Central memory CD4-positive, alpha-beta T cell (primary cell): ENCODE measurements around the gene GPR171.

Source experiments
- DNase-seq: peaks from one replicate; pipeline ENCODE4 v3.0.0; 2022

The GPR171 gene

DNA sequence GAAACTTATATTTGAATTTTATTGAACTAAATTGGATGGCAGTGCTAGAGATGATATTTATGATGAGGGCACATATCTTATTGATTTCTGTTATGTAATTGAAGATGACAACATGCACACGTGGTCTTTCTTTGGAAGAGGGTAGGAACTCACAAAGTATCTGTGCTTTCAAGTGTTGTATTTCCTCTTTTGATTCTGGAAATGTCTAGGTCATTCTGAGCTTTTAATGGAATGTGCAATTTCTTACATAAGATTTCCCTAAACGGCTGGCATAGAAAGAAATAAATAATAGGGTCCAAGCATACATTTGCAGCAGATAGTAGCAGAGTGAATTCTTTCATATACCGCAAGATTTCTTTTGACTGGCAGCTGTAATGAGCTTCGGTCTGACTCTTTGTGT, 10.1 kb upstream of the GPR171 start:
- no peak for DNase-seq

DNA sequence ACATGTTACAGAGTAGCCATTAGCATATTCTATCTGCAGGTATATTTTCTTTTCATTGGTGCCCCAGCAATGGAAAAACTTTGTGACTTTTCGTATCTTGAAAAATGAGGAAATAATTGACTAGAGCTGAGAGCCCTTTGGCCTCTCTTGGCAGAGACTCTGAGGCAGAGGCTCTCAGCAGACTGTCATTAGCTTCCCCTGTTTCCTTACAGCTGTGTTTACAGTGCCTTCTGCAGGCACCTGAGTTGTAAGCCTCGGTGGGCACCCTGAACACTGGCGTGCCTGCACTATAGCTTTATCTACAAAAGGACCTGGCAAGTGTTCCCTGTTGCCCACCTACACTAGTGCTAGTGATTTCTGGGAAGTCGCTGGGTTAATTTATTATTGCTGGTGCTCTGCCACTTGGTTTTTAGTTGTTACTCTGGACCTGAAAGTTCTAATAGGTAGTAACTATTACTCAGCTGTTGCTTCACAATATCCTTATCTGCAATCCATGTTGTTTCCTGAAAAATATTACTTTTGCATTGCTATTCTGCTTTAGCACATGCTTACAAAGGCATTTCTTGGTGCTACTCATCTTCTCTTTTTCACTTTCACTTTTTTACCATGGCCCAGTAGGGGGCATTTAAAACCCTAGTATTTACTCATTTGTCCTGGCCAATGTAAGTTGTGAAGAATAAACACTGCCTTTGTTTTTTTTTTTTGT, 7.8 kb upstream of the GPR171 start:
- DNase-seq: no peak

DNA sequence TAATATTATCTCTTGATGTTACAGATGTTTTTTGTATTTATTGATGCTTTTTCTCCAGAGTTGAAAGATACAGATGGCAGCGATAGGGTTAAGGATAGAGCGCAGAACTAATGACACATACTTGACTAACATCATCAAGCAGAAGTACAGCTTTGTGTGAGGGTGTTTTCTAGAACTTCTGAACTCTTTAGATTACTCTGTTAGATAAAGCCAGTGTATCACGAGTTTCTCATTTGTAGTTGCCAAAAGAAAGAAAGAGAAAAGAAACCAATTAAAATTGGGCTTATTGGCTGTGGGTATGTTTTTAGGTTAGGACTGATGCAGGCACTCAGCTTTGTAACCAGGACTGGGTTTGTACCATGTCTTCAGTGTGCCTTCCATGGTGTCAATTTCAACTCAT, 6.6 kb upstream of the GPR171 start:
- DNase-seq: peak; percentile 53

DNA sequence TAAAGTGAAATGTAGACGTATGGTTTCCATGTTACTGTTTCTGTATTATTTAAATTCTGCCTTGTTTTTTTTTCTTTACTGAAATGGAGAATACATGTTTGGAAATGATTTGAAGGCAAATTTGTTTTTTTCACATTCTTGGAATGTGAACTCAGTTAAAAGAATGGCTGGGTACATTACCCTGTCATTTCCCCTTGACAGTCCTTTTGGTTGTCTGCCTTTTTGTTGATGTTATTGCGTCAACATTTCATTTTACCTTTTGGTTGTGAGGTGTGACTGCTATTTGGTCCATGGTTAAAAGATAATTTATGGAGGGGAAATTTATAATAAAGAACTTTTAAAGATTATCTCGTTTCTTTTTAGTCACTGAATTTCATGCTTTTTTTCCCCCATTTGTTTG, 3.2 kb upstream of the GPR171 start:
- no peak for DNase-seq

DNA sequence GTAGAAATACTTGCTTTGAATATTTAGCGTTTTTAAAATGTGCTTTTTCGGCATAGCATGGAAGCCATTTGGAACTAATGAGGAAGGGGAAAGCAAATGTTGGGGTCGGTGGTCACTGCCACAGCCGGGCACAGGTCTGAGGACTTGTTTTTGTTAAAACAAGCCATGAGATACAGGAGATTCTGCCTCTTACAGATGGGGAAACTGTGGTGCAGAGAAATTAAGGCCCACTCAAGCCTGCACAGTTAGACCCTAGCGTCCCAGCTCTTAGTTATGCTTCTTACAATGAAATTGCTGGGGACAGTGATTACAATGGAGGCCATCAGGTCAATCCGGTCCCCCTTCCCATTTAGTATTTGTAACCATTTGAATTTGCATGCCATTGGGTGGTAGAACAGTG, 2.5 kb upstream of the GPR171 start:
- no peak for DNase-seq

DNA sequence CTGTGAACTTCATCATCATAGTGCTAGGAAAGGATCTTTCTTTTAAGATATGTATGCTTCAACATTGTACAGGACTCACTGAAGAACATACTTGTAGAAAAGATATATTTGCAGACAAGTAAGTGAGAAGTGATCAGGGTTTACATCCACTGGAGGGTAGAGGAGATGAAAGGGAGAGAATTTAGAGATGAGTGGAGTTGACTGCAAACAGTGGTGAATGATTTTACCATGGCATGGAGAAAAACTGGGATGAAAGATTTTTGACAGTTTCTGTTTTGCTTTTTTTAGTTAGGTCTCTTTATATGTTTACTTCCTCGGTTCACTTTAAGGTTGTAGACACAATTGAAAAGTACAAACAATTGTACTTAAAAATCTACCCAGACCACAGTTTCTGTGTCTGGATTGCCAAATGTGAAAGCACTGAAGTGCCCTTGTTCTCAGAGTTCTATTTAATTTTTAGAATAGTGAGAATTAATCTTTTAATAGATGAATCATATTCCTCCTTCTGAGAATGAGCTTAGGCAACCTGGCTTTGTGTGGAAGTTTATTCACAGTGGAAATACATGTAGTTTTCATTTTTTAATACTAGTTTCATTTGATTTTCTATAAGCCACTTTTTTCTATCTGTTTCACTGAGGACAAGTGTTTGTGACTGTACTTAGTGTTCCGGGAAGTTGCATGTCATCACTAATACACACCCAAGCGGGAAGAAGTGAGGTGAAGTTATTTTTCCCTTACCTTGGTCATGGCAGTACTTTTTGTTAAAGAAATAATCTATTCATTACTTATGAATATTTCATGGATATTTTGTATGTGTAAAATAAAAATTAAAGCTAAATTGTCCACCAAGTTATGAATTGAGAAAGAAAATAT, 1.8 kb upstream of the GPR171 start:
- DNase-seq: no peak

DNA sequence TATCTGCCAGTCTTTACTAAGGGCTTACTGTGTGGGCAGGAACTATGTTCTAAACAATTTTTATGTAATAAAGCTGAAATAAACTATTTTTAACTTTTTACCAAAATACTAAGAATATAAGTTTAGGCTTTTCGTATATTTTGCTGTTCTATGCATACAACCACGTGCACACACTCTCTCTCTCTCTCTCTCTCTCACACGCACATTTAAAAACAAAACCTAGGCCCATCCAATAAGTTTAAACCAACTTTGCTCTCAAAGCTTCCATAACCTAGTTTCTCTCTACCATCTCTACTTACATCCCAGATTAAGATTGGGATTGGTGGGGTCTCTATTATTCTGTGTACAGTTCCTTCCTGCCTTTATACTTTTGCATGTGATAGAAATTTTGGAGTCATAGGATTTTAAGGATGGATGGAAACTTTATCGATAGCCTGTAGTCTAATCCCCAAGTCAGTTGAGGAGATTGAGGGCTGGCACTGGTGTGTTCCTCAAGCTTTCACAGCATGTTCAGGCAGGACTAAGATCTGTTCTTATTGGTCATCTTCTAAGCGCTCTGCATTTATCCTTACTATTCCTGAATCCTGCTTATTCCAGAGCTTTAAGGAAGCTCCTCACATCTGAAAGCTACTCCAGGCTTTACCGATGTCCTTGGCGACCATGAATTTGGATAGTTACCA, 1.8 kb downstream of the GPR171 start:
- no peak for DNase-seq

DNA sequence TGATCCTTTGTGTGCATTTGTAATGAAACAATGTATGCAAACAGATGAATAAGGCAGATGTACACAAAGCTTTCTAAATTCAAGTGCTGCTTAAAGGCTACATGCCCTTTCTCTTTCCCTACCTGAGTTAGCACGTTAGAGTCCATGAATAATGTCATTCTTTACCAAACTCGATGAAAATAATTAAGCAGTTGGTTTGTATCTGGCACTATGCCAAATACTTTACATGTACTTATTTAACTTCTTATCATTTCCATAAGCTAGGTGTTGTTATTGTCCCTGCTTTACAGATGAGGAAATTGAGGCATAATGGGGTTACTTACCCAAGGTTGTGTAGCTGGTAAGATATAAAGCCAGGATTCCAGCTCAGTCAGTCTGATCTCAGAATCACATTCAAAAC, 2.4 kb downstream of the GPR171 start:
- no peak for DNase-seq

DNA sequence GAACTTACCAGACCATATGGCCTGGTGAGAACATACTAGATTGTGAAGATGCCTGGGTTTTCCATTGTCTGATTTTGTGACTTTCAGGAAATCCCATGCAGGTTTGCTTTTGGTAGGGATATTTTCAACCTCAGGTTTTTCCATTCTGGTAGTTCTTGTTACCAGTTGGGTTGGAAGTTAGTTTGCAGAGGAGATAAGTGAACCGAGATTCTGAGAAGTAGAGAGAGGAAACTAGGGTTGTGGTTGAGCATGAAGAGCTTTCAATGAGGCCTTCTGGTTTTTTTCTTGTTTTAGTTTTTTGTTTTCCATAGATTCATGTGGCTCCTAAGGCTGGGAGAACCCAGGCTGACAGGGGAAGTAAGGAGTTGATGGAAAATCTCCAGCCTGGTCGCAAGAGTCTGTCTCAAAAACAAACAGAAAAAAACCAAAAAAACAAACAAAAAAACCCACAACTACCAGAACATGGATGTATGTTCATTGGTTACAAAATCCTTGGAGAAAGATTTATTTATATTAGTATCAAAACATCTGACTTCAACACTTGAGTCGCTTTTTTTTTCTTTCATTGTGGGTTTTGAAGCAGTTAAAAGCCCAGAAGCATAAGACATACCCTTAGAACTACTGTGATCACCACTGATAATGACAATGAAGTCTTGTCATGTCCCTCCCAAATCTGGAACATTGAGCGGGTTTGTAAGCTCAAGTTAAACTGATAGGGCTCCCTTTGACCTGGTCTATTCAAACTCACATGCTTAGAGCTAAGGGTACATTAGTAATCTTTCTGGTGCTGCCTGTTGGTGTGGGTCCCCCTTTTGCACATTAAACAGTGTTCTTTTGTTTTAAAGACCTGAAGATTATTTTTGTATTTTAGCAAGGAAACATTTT, 3.2 kb downstream of the GPR171 start:
- no peak for DNase-seq

DNA sequence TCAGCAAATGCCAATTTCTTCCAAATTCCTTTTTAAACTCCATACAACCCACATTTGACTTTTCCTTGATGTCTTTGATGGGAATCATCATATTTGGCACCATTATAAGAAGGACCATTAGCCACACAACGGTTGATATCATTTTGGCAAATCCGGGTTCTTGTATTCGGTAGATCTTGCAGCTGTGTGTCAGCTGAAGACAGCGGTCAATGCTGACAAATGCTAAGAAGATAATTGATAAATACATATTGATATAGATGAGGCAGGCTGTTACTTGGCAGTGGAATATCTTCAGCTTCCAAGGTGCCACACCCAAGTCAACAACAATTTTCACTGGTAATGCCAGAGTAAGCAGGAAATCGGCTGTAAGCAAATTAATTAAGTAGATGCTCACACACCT, 4.2 kb downstream of the GPR171 start:
- DNase-seq: no peak

DNA sequence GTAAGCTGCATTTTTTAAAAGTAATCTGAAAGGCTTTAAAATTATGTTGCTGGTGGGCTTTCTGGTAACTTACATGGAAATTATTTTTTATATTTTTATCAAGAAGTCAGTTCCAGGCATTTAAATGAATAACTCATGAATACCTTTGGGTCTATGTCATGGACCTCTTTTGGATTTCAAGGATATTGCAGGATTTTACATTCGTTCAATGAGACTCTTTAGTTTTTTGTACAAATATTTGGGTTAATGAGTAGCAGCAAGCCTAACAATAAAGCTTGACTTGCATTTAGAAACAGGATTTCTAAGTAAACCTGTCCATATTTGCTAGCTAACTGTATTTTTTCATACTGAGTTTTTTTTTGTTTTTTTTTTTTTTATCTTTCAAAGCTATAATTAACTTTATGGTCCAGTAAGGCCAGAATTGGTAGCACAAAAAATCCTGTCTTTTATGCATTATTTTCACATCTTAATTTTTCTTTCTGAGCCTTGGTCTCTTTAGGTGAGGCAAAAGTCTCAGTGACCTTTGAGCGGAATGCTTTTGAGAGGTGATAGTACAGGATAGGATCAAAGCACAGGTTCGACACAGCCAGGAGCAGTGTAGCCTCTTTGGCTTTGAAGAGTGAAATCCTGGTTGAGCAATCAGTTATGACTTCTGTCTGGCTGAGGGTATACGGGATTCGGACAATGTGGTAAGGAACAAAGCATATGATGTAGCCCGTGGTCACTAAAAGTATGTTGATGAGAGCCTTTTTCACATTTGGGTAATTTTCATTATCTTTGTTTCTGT, 4.8 kb downstream of the GPR171 start:
- DNase-seq: no peak

DNA sequence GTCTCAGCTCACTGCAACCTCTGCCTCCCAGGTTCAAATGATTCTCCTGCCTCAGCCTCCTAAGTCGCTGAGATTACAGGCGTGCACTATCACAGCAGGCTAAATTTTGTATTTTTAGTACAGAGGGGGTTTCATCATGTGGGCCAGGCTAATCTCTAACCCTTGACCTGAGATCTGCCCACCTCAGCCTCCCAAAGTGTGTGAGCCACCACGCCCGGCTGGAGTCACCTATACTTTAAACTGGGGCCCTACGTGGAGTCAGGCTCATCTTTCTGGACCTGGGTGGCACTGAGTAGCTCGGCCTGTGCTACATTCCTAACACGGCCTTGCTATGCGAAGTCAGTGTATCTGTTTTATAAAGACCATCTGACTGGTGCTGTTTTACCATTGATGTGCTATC, 5.8 kb downstream of the GPR171 start:
- DNase-seq: no peak

DNA sequence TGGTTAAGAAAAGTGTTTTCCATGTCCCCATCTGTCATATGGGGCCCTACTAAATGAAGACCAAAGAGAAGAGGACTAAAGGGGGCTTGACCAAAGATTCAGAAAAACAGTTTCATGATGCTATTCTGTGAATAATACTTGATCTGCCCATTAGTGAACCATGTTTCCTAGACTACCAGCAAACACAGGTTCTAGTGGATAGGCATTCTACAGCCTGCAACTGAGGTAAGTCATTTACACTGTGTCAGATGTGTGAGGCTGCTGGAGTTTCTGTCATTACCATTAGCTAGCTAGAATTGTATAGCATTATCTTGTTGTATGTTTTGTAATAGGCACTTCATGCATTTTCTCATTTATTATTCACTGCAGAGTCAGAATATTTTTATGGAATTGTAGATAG, 6.6 kb downstream of the GPR171 start:
- DNase-seq: no peak

DNA sequence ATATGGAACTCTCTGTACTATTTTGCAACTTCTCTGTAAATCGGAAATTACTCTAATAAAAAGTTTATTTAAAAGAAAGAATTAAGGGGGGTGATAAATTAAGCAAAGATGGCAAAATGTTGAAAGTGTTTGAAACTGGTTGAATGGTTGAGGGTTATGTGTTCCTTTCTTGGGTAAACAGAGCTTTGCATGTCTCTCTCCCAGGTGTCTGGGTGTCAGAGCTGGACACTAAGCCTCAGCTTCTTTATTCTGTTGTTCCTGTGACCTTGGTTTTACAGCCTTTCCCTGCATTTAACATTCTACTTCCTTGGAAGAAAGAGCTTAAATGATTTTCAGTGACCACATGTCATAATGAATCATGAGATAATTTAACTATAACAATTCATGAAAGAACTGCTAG, 7.2 kb downstream of the GPR171 start:
- DNase-seq: no peak

DNA sequence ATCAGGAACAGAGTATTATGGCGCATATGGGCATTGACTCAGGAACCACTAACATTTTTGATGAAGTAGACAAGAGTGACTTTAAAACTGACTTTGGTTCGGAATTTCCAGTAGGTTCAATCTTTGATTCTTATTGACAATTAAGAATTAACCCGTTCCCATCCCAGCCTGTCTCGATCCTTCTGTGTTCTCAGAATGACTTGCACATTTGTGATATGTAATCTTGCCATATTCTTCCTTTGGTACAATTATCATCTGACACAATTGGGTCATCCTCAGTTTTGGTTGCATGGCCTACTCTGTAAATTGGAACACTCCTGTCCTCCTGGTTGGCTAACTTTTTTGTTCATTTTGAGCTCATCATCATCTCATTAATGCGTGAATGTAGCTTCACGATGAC, 10.5 kb downstream of the GPR171 start:
- DNase-seq: no peak

DNA sequence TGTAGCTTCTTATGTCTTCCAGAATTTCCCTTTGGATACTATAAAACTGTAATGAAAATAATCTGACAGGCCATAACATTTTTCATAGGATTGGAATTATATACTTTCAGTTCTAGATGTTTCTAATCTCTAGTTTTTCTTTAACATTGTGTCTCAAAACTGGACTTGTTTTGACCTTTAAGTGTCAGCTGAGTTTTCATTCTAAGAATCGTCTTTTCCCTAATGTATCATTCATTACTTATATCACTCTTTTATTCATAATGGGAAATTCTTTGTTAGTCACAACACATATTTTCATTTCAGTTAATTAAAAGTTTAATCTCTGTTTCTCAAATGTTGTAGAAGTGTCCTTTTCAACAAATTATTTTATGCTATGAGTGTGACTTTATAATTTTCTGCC, 11.9 kb downstream of the GPR171 start:
- no peak for DNase-seq

DNA sequence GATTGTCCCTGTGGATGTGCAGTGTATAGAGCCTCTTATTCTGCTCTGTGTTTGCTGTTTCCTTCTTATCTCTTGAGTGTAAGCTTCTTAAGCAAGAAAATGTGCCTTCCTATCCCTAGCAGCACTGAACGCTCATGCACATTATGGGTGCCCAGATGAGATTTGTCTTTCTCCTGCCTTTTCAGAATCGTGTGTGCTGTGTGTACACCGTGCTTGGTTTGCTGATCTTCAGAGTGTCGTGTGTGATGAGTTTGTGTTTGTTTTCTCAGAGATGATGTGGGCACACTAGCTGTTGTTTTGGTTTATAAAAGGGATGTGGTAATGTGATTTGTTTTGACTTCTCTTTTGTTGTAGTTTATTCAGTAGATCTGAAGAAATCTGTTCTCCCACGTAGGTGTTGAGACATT, 19.7 kb downstream of the GPR171 start:
- no peak for DNase-seq

DNA sequence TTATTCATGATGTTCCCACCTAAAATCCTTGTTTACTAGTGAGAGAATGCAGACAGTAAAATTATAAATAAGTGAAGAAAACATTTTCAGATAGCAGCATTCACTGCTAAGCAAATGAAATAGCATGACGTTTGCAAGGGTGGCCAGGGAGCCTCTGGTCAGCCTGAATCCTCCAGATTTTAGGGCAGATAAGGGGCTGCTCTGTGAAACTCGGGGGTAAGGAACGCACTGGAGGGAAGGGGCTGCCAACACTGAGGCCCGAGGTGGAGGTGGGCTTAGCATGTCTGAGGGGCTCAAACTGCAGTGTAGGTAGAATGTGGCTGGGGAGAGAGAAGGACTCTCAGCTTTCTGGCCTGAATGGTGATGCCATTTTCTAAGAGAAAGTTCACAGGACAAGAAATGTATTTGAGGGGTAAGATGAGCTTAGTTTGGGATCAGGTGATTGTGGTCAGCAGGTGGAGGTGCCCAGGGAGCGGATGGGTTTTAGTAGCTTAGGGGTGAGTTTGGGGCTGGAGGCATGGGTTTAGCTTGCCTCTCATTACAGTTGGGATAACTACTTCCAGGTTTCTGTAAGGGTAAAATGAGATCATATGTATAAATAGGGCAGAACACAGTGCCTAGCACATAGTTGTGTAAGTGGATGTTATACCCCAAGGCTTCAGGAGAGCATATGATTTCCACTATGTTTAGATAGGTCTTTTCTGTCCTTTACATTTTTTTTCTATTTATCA, 20.5 kb downstream of the GPR171 start:
- no peak for DNase-seq

DNA sequence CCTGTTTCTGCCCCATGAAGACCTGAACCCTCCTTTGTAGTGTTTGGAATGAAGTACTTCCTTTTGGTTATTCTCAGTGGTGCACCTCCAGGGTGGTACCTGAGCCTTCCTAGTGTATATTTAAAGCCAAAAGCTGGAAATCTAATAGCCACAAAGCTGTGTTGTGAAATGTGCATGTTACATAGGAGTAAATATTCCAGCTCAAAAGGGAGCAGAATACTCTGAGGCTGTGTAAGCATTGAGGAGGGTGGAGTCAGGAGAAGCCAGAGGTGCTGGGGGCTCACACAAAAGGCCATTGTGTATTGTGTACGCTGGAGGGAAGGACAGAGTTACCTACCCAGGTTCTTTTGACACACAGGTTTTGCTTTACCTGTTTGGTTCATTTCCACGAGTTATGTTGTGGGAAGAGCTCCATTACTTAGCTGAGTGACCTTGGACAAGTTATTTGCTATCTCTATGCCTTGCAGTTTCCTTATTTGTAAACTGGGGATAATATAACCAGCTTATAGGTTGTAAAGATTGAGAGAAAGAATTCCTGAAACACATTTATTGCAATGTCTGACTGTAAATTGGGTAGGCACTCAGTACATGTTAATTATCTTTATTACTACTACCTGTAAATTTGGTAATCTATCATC, 24.7 kb downstream of the GPR171 start:
- no peak for DNase-seq

DNA sequence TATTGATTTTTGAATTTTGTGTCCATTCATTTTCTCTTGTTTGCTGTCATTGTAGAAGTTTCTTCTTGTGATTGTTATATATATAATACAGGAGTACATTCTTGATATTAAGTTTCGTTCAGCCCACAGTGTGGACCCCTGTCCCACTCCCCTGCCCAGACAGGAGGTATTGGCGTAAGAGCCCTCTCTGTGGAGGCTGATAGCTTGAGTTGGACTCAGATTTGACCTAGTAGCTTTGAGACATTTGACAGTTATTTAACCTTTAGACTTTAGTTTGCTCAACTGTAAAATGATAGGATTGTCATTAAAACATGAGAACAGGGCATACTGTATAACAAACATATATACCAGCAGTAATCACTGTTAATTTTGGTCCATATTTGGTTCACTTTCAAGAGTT, 27.1 kb downstream of the GPR171 start:
- DNase-seq: no peak

DNA sequence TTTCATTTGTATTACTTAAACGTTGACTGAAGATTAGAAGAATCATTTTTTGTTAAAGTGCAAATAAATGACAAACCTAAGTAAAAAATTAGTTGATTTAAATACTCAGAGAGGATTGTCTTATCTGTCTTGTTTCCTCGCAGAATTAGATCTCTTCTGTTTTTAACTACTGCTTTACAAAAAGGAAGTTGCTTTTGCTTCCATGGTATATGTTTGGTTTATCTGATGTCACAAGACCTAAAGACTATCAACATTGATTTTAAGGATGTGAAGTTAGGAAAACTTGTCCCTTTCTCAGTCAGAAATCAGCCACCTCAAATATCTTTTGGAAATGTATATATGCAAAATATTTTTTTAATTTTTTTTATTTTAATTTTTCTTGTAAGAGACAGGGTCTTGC, 28.7 kb downstream of the GPR171 start:
- no peak for DNase-seq
